Spleen (tissue), 7 donors: ENCODE measurements around the gene TRAM2.

Source experiments
- CTCF ChIP-seq, 11 experiments: fragments of 200-600 bp in 7 of 11; fragments of 450-650 bp in 4 of 11; sonication (generic) in 4 of 11; IDR thresholded peaks in 8 of 11; conservative IDR thresholded peaks in 3 of 11; 1 replicate in 7 of 11; 2 replicates in 4 of 11; pipeline versions ENCODE4 v1.4.0 to v1.8.0; 2016 to 2021; ENCODE audit warnings: antibody characterized with exemption in 11 of 11, inconsistent platforms in 4 of 11, mild to moderate bottlenecking in 1 of 11
- POLR2A ChIP-seq, 3 donors: fragments of 450-650 bp; IDR thresholded peaks; one replicate each; pipeline ENCODE4 v1.5.1; 2017; ENCODE audit warnings: antibody characterized with exemption in 3 of 3, mild to moderate bottlenecking in 1 of 3
- POLR2AphosphoS5 ChIP-seq, 3 donors: sonication (generic); formaldehyde crosslinking; IDR thresholded peaks; one replicate each; pipeline ENCODE4 v1.5.1; 2017; ENCODE audit warnings: antibody characterized with exemption in 3 of 3
- donor health status: DM: no; HTN: no; CAD: no; lungs with moderate emphysema.
- donor health status: DM: no; HTN: no; CAD: no.
- donor health status: DM: no; HTN: no; CAD: no.

GRCh38 chr6:52605610-52606185 is 28.8 kb upstream of the TRAM2 start:
- TF ChIP-seq CTCF (IDR thresholded peaks at IDR 0.05 in 8 of 11, conservative IDR thresholded peaks at IDR 0.05 in 3 of 11) (no peak), POLR2A (IDR thresholded peaks at IDR 0.05) (no peak), POLR2AphosphoS5 (IDR thresholded peaks at IDR 0.05) (no peak)
